Stomach (tissue), 9 donors: ENCODE data around the gene ANKRD42. TPM values are rescaled to one million over a fixed set of nuclear protein-coding genes. Genes with fewer than 3 reads are reported as not detected.

Experiments
- DNase-seq, 2 donors: peaks; one replicate each; pipeline versions ENCODE4 v3.0.0 to v3.0.0-alpha.2; 2013 to 2019
- H3K27ac ChIP-seq, 5 donors: fragments of 200-600 bp in 4 of 5; sonication (generic) in 4 of 5; one replicate each; pipeline ENCODE4 v1.5.1; 2013 to 2019; ENCODE audit warnings: mild to moderate bottlenecking in 1 of 5, moderate library complexity in 1 of 5
- H3K27me3 ChIP-seq, 3 donors: fragments of 200-600 bp; sonication (generic); one replicate each; pipeline ENCODE4 v1.5.1; 2017 to 2019; ENCODE audit warnings: mixed run types in 1 of 3
- H3K36me3 ChIP-seq, 4 donors: fragments of 200-600 bp; sonication (generic); 1 replicate in 3 of 4; 2 replicates in 1 of 4; pipeline ENCODE4 v1.5.1; 2016 to 2019
- H3K4me1 ChIP-seq, 4 donors: fragments of 200-600 bp; sonication (generic); one replicate each; pipeline ENCODE4 v1.5.1; 2016 to 2019
- H3K4me3 ChIP-seq, 4 donors: fragments of 200-600 bp; sonication (generic) in 3 of 4; one replicate each; pipeline ENCODE4 v1.5.1; 2016 to 2019; ENCODE audit warnings: mild to moderate bottlenecking in 1 of 4
- H3K9me3 ChIP-seq, 4 donors: fragments of 200-600 bp; sonication (generic); one replicate each; pipeline ENCODE4 v1.5.1; 2016 to 2019
- CTCF ChIP-seq, 7 experiments: fragments of 450-650 bp in 4 of 7; fragments of 200-600 bp in 3 of 7; sonication (generic) in 3 of 7; IDR thresholded peaks; one replicate each; pipeline ENCODE4 v1.5.1; 2016 to 2019; ENCODE audit warnings: antibody characterized with exemption in 7 of 7, control low read depth in 2 of 7, mild to moderate bottlenecking in 1 of 7
- EP300 ChIP-seq: sonication (generic); formaldehyde crosslinking; IDR thresholded peaks from one replicate; pipeline ENCODE4 v1.6.1; 2017; ENCODE audit warnings: antibody characterized with exemption
- POLR2A ChIP-seq, 4 donors: fragments of 450-650 bp; IDR thresholded peaks; one replicate each; pipeline ENCODE4 v1.6.1; 2016; ENCODE audit warnings: antibody characterized with exemption in 4 of 4, control low read depth in 2 of 4, mild to moderate bottlenecking in 1 of 4, moderate library complexity in 1 of 4
- POLR2AphosphoS5 ChIP-seq, 3 donors: sonication (generic); formaldehyde crosslinking; IDR thresholded peaks; one replicate each; pipeline ENCODE4 v1.6.1; 2016; ENCODE audit warnings: antibody characterized with exemption in 3 of 3
- WGBS, 5 donors: extraction: QIAGEN DNeasy Blood & Tissue Kit in 3 of 5; methylation state at CpG; one replicate each; pipeline versions ENCODE4 v1.1.5 to v1.1.7; 2013 to 2018; 5-methylcytosine and 5-hydroxymethylcytosine counted together
- intact Hi-C: fragments of 100-400 bp; cut with DNase I; formaldehyde crosslinking; loops from one replicate; pipeline ENCODE4 v1.15.1; 2023; ENCODE audit warnings: low total_unique reads
- polyA plus RNA-seq, 3 donors: library from polyadenylated mRNA; stranded (reverse); fragments of 200-250 nt; gene quantifications; one replicate each; pipeline ENCODE4 v1.2.3, GENCODE V29; 2013
- total RNA-seq, 5 donors: library from RNA; depleted of rRNA; stranded (reverse); fragments of >200 nt; gene quantifications; one replicate each; pipeline versions ENCODE4 v1.1.0 to v1.2.3, GENCODE V29; 2014 to 2016
- donor health status: healthy with polysubstance abuse.
- donor health status: Bipolar disorder and iron deficiency.
- donor health status: healthy.

ANKRD42 gene
- total and polyA plus RNA-seq, 8 donors: 0.87 to 21.0 (median 4.9) TPM

- DNase-seq: peak in 1 of 2 donors; percentile 51
- Histone ChIP-seq H3K27me3 (no peaks in the 10 kb centered on the region), H3K4me1 (peaks cover 7 to 57% (median 45%) of the 10 kb centered on the region in 4 donors), H3K4me3 (peak overlapping the region; percentile 58 to 91 (median 78)), H3K27ac (peak overlapping the region; percentile 95 to 99 (median 97)), H3K9me3 (no peaks in the 10 kb centered on the region), H3K36me3 (peaks cover 0 to 8% (median 4%) of the 10 kb centered on the region in 4 donors)
- WGBS, 5 donors: 3 to 10% (median 7%) methylated on average over 3 of the region's 3 CpGs
- intact Hi-C loops: no loop called here
- TF ChIP-seq EP300 (no peak), POLR2AphosphoS5 (IDR thresholded peaks at IDR 0.05) (no peak), POLR2A (IDR thresholded peaks at IDR 0.05) (no peak), CTCF (IDR thresholded peaks at IDR 0.05) (no peak)
These were observed 91.1 kb downstream of the ANKRD42 start for GRCh38 chr11:83284501-83285150.

GRCh38 chr11:83285151-83285770, 91.7 kb downstream of the ANKRD42 start:
- intact Hi-C loops: no loop called here
- peaks cover 0 to 2% (median under 1%) of the 10 kb centered on the region in 4 donors for H3K36me3 ChIP-seq
- 0 to 1% (median 1%) methylated on average over 21 to 22 of the region's 22 CpGs for WGBS, 5 donors
- peak overlapping the region; percentile 95 to 99 (median 97) for H3K27ac ChIP-seq
- H3K27me3 ChIP-seq: no peaks in the 10 kb centered on the region
- DNase-seq: no peak
- H3K4me1 ChIP-seq: peaks cover 7 to 56% (median 45%) of the 10 kb centered on the region in 4 donors
- no peaks in the 10 kb centered on the region for H3K9me3 ChIP-seq
- TF ChIP-seq EP300 (no peak), POLR2AphosphoS5 (IDR thresholded peaks at IDR 0.05) (no peak), POLR2A (IDR thresholded peaks at IDR 0.05) (no peak), CTCF (IDR thresholded peaks at IDR 0.05) (no peak)
- peak overlapping the region; percentile 58 to 91 (median 78) for H3K4me3 ChIP-seq

DNA sequence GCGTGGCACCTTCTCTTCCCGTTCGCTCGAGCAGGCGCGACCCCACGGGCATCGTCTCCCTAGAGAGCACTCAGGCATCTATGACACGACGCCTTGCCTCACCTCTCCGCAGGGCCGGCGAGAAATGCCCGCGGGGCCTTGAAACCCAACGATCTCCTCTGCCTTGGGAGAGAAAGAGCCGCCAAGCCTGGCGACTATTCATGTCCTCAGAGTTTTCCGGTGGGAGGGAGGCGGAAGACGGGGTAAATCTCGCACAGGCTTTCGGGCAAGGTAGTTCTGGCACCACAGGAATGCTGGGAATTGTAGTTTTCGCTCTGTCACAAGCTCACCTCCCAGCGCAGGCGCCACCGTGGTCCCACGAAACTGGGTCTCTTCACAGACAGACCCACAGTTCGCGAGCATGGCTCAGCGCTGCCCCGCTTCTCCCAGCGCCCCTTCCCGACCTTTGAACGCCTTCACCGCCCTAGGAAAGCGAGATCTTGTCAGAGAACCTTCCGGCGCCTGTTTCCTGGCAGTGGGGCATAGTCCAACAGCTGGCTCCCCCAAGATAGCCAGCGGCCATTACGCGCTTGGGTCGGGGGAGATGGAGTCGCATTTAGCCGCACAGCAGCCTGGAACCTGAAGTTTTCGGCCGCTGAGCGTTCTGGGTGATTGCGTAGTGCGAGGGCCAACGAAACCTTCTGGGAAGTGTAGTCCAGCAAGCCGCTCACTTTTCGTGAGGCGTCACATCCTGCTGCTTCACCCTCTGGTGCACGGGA, 92.4 kb downstream of the ANKRD42 start, which contains the start of gene CCDC90B:
TSS of gene CCDC90B (minus strand) at position 597 of the 758 bp plus-strand sequence. CDS start at position 202, 395 bp downstream.
- DNase-seq: peak; percentile 96 to 99
- Histone ChIP-seq H3K4me1 (peaks cover 7 to 49% (median 41%) of the 10 kb centered on the region in 4 donors), H3K36me3 (no peaks in the 10 kb centered on the region), H3K27me3 (no peaks in the 10 kb centered on the region), H3K9me3 (no peaks in the 10 kb centered on the region), H3K4me3 (peak within 1 kb of the TSS; percentile 58 to 91 (median 78)), H3K27ac (peak within 1 kb of the TSS; percentile 95 to 99 (median 97))
- WGBS, 5 donors: 0 to 2% (median 1%) methylated on average over 28 to 55 of the region's 55 CpGs
- TF ChIP-seq EP300 (no peak), CTCF (IDR thresholded peaks at IDR 0.05) (no peak), POLR2AphosphoS5 (IDR thresholded peaks at IDR 0.05) (peak; percentile 80 to 94 (median 93)), POLR2A (IDR thresholded peaks at IDR 0.05) (peak in 2 of 4 donors; percentile 81 to 89)
- intact Hi-C loops: no loop called here

- intact Hi-C loops: no loop called here
- WGBS, 5 donors: 89 to 97% (median 93%) methylated on average over 6 of the region's 6 CpGs
- no peaks in the 10 kb centered on the region for H3K36me3 ChIP-seq
- TF ChIP-seq POLR2A (IDR thresholded peaks at IDR 0.05): no peak
- no peak for TF ChIP-seq EP300
- TF ChIP-seq POLR2AphosphoS5 (IDR thresholded peaks at IDR 0.05): no peak
- no peak for TF ChIP-seq CTCF (IDR thresholded peaks at IDR 0.05)
- peaks cover 7 to 34% (median 31%) of the 10 kb centered on the region in 4 donors for H3K4me1 ChIP-seq
- no peaks in the 10 kb centered on the region for H3K9me3 ChIP-seq
- H3K27ac ChIP-seq: no peak overlapping the region
- H3K27me3 ChIP-seq: no peaks in the 10 kb centered on the region
- DNase-seq: no peak
- no peak overlapping the region for H3K4me3 ChIP-seq
These were observed 94.1 kb downstream of the ANKRD42 start for GRCh38 chr11:83287631-83288030.
